T-helper 2 cell treated with Interferon-gamma antibody and Interleukin-4, amounts not matched to agents 100 ng/mL and 5 ng/mL, for 36 hours (primary cell): Measurements from ENCODE around the gene SLC6A20. TPM values are rescaled to one million over a fixed set of nuclear protein-coding genes. Genes with fewer than 3 reads are reported as not detected.

Experiments
- intact Hi-C: fragments of 100-400 bp; cut with micrococcal nuclease; formaldehyde crosslinking; loops from one replicate; pipeline ENCODE4 v1.15.1; 2023
- total RNA-seq: library from RNA; stranded (reverse); gene quantifications from 2 replicates; pipeline ENCODE4 v1.2.3, GENCODE V29; 2022

SLC6A20 gene
- total RNA-seq, 1 donor from 2014 or later, result not detected

- intact Hi-C loops, result no loop called here
These were observed 7.1 kb upstream of the SLC6A20 start for GRCh38 chr3:45803252-45803935.

- intact Hi-C loops, result no loop called here
These were observed 5.8 kb upstream of the SLC6A20 start for GRCh38 chr3:45802146-45802545.

DNA sequence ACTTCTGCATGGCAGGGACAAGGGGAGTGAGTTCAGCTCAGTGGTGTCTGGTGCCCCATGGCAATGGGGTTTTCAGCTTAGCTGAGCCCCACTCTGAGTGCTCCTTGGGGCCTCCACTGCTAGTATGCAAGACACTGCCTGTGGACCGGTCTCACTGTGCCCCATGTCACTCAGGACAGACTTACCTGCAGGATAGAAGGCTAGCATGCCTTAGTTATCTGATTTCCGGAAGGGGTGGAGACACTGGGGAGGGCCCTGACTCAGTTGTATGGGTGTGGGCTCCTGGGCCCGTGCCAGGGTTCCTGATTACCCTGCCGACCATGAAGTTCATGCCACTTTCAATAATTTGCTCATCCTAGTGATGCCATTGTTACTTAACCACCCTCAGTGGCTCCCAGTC, 4.3 kb upstream of the SLC6A20 start:
- intact Hi-C loops, result no loop called here

DNA sequence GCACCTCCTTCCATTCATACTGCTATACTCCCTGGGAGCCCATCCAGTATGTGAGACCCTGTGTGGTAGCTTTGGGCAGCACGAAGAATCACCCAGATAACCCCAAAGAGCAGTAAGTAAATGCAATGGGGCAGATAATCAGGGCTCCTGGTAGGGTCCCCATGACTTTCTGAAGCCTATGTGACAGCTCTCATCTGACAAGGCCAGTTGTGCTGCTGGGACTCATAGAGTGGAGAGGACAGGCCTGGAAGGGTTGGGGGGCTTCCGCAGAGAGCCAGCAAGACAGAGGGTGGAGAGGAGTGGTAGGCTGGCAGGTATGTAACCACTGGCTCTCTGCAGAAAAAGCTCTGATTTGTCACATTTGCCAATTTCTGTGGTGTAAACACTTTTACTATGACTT, 3.2 kb upstream of the SLC6A20 start:
- intact Hi-C loops, result no loop called here

DNA sequence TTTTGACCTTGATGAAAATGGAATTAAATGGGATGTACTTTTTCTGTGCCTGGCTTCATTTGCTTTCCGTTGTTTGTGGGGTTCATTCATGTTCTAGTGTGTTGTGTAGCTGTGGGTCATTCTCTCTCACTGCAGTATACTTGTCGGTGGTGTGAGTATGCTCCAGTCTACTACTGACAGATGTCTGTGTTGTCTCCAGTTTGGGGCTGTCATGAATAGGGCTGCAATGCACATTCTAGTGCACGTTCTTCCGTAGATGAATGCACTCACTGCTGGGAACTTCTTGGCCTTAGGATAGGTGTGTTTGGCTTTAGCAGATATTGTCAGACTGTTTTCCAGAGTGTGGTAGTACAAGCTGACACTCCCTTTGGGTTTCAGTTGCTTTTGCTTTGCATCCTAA, 1.7 kb upstream of the SLC6A20 start:
- intact Hi-C loops, result no loop called here

GRCh38 chr3:45796902-45797637, 734 bp upstream of the SLC6A20 start:
- intact Hi-C loops, result no loop called here

GRCh38 chr3:45795509-45795881, 841 bp downstream of the SLC6A20 start:
- intact Hi-C loops, result no loop called here

DNA sequence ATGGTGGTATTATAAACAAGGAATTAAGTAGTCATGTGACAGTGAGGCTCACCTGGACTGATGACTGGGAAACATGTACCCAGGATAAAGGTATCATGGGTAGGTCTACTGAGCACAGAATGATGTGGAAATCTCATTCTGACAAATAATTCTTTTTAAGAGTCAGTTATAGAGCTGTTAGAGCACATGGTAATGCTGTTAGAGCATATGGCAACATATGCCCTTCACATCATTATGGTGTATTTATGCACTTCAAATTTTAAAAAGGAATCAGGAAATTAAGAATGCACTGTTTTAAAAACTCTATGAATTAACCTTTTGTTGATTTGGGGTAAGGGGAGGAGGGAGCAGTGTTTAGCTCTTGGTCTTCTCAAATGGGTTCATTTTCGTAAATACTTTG, 1.7 kb downstream of the SLC6A20 start:
- intact Hi-C loops, result no loop called here

GRCh38 chr3:45794177-45794560, 2.2 kb downstream of the SLC6A20 start:
- intact Hi-C loops, result no loop called here

- intact Hi-C loops, result no loop called here
These were observed 2.7 kb downstream of the SLC6A20 start for GRCh38 chr3:45793482-45794176.

DNA sequence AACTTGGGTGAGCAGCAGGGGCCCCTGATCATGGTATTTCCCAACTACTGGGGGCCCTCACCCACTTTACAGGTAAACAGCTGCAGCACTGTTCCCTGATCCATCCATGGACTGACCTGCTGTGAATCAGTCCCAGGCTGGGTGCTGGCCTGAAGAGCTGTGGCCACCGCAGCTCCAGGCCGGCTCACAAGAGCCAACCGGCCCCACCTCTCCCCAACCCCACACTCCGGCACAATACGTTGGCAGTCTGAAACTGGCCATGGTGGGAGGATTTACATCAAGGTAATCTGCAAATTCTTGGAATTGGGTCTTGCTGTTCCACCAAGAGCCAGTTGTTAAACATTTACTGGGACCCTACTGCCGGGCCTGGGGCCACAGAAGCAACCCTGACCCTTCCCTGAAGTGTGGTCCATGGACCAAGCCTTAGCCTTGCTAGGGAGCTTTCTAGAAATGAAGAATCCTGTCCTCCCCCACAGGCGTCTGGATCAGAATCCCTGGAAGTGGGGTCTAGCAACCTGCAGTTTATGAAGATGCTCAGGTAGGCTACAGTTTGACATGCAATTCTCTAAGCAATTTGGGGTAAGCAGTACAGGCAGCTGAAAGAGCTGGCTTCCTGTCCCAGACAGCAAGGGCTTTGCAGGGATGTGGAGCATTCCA, 3.7 kb downstream of the SLC6A20 start:
- intact Hi-C loops, result no loop called here

- intact Hi-C loops, result no loop called here
These were observed 4.3 kb downstream of the SLC6A20 start for GRCh38 chr3:45792036-45792435.

- intact Hi-C loops, result no loop called here
These were observed 5.7 kb downstream of the SLC6A20 start for GRCh38 chr3:45790596-45790995.

DNA sequence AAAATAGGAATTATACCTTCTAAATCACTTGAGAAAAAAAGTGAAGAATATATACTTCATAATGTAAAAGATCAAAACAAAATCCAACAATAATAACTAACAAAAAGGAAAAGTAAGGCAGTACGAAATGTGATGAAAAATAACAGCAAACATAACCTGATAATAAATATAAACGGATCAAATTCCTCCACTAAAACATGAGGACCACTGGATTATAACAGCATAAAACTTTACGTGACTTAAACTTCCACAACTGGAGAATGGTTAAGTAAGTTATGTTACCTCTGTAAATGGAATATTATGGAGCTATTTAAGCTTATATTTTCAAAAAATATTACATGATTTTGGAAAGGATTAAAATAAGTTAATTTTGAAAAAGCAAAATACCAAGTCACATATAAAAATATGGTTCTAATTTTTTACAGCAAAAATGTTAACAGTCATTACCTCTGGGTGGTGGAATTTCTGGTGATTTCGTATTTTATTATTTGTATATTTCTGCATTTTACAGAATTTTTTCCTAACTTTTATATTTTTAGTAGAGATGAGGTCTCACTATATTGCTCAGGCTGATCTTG, 7.0 kb downstream of the SLC6A20 start:
- intact Hi-C loops, result no loop called here

DNA sequence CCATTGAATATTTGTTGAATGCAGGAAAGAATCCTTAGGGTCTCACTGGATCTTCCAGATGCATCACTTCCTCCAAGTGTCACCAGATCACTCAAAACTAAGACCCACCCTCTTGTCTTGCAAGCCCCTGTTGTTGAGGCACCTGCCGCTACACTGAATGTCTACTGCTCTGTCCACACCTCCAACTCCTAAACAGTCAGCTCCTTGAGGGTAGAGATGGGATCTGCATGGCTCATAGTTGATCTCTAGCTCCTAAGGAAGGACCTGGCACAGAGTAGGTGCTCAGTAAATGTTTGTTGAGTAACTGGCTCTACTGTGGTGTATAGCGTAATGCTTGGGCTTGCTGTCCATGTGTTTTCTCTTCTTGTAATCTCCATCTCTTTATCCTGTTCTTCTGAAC, 8.8 kb downstream of the SLC6A20 start:
- intact Hi-C loops, result no loop called here

DNA sequence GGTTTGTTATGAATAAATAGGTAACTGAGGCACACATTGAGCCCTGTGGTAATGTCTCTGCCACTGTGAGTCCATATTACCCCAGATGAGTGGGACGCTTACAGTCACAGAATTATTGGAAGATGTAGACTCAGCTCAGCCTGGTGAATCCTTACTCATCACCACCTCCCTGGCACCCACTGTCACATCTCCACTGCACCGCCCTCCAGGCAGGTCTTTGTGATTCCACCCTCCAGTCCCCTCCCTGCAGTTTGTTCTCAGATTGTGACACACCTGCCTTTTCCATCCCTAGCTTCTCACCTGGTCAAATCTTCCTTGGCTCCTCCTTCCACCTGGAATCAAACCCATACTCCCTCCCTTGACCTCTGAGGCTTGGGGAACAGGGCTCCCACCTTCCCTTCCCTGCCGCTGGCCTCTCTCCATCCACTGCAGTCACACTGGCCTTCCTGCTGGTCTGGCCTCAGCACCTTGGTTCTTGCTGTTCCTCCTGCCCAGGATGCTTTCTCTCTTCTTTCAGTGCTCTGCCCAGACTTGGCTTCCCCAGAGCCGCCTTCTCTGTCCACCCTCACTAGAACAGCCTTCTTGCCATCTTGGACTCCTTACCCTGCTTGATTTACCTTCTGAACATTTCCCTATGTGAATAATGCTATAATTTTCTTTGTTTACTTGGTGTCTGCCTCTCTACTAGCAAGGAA, 9.4 kb downstream of the SLC6A20 start:
- intact Hi-C loops, result no loop called here

DNA sequence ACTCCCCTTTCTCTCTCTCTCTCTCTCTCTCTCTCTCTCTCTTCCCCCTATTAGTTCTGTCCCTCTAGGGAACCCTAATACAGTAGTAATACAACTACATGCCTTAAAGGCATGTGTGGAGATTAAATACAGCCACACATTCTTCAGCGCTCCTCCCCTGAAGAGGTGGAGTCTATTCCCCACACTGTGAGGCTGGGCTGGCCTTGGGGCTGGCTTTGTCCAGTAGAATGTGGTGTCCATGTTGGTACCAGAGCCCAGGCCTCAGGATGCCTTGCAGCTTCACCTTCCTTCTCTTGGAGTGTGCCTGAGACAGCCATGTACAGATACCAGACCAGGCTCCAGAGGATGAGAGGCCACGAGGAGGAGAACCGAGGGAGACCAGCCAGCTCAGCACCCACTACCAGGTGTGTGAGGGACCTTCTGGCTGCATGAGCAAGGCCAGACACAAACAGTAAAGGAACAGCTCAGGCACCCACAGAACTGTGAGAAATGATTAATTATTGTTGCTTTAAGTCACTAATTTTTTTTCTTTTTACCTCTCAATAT, 10.7 kb downstream of the SLC6A20 start:
- intact Hi-C loops, result no loop called here

- intact Hi-C loops, result no loop called here
These were observed 12.7 kb downstream of the SLC6A20 start for GRCh38 chr3:45783667-45784066.

- intact Hi-C loops, result no loop called here
These were observed 14.0 kb downstream of the SLC6A20 start for GRCh38 chr3:45782381-45782780.

DNA sequence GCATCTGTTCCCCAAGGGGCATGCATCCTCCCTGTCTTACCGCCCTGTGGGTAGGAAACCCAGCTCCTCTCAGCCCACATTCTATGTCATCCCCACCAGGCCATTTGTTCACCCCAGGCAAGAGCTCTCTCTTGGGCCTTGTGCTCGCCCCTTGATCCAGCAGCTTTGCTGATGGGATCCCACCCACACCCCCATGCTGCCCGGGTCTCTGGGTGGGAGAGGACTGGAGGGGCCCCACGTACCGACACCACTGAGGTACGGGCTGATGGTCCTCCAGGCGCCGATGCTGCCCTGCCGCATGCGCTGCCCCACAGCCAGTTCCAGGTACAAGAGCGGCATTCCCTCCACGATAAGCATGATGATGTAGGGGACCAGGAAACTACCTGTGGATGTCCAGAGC, 14.5 kb downstream of the SLC6A20 start:
- intact Hi-C loops, result no loop called here

GRCh38 chr3:45781271-45781670, 15.1 kb downstream of the SLC6A20 start:
- intact Hi-C loops, result no loop called here
